Stimulated activated CD8-positive, alpha-beta memory T cell treated with anti-CD3 and anti-CD28 coated beads, Interleukin-4, amount 100 ng/mL, for 24 hours (primary cell): ENCODE measurements around the gene HFE.
"Not testable (repeated sequence)": the region's sequence is repeated elsewhere in the genome, so short reads cannot be mapped to it uniquely, and the experiment has no call there.

Source experiments
- DNase-seq: peaks from one replicate; pipeline ENCODE4 v3.0.0-alpha.2; 2020; ENCODE audit warnings: low read depth

HFE gene

GRCh38 chr6:26087284-26088115, at the start of gene HFE:
HFE (plus strand) TSS chr6:26087429; CDS start chr6:26087441, 12 bp downstream.
- no peak for DNase-seq

DNA sequence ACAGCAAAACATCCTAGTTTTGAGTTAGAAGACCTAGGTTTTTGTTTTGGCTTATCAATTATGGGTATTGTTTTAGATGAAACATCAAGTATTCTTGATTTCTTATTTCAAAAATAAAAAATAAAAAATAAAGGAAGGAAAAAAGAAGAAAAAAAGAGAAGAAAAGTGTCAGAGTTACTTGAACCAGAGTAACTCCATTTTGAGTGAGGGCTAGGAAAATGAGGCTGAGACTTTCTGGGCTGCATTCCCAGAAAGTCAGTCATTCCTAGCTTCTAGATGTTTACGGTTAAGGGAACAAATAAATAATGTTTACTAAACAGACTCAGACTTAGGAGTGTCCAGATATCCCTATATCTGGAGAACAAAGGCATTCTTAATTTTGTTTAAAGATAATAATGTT, 45.3 kb upstream of the HFE start:
- DNase-seq, result no peak

DNA sequence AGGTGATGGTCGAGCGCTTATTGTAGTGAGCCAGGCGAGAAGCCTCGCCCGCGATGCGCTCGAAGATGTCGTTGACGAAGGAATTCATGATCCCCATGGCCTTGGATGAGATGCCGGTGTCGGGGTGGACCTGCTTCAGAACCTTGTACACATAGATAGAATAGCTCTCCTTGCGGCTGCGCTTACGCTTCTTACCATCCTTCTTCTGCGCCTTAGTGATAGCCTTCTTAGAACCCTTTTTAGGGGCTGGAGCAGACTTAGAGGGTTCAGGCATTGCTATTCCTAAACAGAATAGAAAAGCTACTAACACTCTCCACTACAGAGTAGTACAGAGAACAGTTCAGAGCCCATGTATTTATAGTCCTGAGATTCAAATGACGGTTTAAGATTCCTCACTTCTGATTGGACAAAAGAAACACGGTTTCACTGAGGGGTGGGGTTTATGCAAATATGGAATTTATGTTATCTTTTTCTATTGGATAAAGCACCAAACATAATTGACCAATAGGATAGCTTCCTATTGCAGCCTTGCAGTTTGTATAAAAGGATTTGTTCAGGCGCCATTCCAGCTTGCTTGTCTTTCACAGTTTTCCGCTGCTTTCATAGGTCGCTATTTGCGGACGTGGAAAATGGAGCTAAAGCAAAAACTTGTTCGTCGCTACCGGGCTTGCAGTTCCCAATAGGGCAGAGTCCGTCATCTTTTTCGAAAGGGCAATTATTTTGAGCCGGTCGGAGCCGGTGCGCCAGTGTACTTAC, 43.7 kb upstream of the HFE start:
- DNase-seq, result peak; percentile 15

GRCh38 chr6:26044140-26045064, 42.8 kb upstream of the HFE start:
- DNase-seq, result peak; percentile 20

DNA sequence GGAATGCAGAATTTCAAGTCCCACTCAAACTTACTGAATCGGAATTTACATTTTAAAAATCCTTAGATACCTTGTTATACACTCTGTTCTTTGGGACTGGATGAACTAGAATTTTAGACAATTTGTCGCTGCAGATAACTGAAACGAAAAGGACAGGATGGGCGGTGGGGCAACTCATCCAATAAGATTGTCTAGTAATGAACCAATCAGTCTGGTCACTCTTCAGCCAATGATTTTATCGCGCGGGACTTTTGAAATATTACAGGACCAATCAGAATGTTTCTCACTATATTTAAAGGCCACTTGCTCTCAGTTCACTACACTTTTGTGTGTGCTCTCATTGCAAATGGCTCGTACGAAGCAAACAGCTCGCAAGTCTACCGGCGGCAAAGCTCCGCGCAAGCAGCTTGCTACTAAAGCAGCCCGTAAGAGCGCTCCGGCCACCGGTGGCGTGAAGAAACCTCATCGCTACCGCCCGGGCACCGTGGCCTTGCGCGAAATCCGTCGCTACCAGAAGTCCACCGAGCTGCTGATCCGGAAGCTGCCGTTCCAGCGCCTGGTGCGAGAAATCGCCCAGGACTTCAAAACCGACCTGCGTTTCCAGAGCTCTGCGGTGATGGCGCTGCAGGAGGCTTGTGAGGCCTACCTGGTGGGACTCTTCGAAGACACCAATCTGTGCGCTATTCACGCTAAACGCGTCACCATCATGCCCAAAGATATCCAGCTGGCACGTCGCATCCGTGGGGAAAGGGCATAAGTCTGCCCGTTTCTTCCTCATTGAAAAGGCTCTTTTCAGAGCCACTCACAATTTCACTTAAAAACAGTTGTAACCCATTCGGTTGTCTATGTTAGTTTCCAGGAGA, 41.9 kb upstream of the HFE start:
- DNase-seq, result peak; percentile 32

GRCh38 chr6:26045928-26046368, 41.3 kb upstream of the HFE start:
- DNase-seq, result no peak

DNA sequence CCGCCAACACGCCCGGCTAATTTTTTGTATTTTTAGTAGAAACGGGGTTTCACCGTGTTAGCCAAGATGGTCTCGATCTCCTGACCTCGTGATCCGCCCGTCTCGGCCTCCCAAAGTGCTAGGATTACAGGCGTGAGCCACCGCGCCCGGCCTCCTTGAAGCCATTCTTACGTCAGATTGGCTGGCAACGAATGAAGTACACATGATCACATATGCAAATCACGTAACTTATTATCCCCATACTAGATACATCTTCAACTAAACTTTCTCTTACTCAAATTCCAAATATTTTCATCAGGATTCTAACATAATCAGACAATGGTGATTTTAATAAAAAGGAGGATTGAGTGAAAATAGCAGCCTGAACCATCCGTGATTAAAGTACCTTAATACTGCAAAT, 39.9 kb upstream of the HFE start:
- not testable (repeated sequence) for DNase-seq

DNA sequence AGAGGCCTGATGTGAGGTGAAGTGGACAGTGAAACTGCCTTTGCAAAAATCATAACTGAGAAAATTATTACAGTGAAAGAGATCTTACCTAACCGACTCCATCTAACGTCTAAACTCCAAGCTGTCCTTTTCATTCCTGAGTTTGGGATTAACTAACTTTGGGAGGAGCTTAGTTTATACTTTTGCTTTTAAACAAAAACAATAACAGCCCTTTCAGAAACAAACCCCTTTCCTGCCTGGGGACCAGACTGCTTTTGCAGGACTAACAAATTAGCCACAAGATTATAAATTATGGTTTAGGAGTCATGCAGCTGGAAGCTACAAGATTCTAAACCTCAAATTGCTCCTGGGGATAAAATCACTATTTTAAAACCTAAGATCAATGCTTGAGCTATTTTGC, 38.6 kb upstream of the HFE start:
- DNase-seq, result no peak

DNA sequence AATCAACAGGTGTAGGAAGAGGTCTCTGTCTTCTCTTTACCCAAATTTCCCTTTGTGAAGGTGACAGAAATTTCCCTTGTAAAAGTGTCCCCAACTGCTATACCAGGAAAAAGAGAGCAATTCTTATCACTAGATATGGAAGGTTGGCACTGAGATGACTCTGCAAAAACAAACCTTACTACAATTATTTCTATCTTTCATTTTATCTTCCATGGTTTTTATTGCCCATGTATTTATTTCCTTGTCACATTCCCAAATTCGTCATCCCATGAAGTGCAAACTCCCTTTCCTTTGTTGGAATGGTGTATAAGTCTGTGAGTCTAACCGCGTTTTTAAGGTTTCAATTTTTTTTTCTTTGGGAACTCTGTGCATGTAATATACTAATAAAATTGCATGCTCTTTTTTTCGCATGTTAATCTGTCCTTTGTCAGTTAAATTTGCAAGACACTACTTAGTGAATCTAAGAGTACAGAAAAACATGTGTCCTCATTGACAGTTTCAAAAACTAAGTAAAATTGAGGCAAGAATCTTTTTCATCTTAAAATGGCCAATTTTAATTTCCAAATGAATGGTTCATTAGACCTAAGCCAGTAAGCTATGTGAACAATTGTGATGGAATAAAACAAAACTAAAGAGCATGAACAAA, 35.4 kb upstream of the HFE start:
- no peak for DNase-seq

DNA sequence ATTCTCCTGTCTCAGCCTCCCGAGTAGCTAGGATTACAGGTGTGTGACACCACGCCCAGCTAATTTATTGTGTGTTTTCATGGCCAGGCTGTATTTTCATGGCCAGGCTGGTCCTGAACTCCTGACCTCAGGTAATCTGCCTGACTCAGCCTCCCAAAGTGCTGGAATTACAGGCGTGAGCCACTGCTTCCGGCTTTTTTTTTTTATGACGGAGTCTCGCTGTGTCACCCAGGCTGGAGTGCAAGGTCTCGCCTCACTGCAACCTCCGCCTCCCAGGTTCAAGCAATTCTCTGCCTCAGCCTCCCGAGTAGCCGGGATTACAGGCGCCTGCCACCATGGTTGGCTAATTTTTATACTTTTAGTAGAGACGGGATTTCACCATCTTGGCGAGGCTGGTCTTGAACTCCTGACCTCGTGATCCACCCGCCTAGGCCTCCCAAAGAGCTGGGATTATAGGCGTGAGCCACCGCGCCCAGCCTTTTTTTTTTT, 34.4 kb upstream of the HFE start:
- not testable (repeated sequence) for DNase-seq

DNA sequence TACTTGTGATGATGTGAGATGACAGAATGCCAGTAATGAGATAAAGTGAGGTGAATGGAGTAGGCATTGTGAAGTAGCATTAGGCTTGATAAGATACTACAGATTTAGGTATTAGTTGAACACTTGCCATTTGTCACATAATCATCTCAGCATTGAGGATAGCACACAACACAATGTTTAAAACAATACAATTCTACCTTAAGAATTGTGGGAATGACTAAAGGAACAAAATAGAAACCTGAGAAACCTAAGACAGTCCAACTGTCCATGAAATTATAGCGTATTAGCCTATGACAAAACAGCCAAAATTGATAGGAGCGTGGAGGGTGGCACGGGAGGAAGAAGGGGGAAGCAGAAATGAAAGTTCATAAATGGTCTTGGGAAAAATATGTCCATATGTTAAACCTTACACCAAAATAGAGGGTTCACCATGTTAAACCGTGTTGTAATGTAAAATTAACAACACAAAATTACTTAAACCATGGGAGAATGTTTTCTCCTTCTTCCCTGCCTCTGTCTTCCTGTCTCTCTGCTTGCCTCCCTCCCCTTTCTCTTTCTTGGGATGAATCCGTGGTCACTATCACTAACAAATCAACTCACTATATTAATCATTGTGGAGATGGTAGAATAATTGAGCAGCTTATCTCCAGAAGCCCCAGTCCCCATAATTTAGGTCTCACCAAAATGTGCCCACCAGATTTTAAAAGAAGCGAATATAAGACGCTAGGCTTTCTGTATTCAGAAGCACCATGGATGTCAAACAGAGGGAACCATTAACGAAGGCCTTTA, 33.0 kb upstream of the HFE start:
- DNase-seq, result no peak

DNA sequence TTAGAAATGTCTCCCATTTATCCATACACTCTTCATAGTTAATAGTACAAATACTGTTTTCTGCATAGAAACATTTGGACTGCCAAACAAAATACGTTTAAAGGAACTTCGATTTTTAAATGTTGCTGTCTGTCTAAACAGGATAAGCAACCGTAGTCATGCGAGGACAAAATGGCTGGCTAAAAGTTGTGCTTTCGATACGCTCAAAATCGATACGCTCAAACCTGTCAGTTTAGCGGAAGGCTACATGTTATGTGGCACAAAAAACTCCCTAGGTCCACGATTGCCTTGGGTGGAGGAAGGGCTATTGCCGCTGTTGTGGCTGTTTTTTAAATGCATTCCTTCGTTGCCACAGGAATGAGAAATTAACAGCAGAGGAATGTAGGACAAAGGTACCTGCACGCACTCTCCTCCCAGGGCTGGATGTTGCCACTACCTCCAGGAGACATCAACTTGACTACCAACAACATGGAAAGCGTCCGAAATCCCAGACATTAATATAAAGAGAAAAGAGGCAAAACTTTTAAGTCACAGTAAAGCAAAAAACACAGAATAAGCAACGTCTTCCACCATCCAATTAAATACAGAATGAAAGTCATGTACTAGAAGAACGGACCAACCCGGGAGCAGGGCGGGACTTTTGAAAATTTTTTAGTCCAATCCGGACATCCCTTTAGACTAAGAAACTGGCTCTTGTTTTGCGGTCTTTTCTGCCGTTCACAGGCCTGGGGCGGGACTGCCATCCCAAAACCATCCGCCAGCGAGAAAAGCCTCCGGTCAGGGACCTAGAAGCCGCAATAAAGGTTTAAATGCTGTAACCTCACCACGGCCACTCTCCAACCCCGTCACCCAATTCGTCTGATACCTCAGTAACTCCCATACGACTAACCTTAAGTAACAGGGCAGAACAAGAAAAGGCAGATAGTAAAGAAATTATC, 32.2 kb upstream of the HFE start:
- peak; percentile 70 for DNase-seq

DNA sequence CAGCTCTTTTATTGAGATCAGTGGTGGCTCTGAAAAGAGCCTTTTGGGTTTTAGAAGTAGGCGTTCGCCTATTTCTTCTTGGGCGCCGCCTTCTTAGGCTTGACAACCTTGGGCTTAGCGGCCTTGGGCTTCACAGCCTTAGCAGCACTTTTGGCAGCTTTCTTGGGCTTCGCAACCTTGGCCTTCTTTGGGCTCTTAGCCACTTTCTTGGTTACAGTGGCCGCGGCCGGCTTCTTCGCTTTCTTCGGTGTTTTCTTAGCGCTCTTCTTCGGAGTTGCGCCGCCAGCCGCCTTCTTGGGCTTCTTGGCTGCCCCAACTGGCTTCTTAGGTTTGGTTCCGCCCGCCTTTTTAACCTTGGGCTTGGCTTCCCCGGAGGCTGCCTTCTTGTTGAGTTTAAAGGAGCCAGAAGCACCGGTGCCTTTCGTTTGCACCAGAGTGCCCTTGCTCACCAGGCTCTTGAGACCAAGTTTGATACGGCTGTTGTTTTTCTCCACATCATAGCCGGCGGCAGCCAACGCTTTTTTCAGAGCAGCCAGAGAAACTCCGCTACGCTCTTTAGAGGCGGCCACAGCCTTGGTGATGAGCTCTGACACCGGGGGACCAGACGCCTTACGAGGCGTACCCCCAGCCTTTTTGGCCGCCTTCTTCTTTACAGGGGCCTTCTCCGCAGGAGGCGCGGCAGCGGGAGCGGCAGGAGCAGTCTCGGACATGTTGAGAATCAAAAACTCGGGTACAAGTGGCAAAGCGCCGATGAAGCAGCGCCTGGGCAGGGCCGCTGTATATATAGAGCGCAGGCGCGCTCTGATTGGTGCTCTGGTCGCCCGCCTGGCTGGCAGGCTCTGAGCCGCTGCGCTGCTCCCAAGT, 31.3 kb upstream of the HFE start:
- DNase-seq, result peak; percentile 74

GRCh38 chr6:26056583-26057350, 30.5 kb upstream of the HFE start:
- no peak for DNase-seq

DNA sequence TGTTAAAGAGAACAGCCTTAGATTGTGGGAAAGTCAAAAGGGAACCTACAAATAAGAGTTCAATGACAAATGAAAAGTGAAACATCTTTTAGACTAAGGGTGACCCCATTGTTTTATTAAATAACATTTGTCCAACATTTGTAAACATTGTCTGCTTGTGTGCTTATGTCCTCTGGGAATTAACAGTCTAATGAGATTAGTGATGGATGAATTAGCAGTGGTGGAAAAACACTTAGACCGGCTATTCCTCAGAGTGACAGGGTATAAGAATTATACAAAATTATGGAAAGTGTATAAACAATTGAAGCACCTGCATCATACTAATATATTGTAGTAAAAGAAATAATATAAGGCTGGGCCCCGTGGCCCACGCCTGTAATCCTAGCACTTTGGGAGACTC, 29.3 kb upstream of the HFE start:
- no peak for DNase-seq

- DNase-seq, result not testable (repeated sequence)
Measured at GRCh38 chr6:26058477-26059033, 28.7 kb upstream of the HFE start.
